CD4-positive, alpha-beta T cell treated with Interleukin-17A for 1 hour (primary cell): ENCODE measurements around the gene CFAP46.

Experiments used
- DNase-seq: peaks from one replicate; pipeline ENCODE4 v3.0.0-alpha.2; 2020

Gene CFAP46

DNA sequence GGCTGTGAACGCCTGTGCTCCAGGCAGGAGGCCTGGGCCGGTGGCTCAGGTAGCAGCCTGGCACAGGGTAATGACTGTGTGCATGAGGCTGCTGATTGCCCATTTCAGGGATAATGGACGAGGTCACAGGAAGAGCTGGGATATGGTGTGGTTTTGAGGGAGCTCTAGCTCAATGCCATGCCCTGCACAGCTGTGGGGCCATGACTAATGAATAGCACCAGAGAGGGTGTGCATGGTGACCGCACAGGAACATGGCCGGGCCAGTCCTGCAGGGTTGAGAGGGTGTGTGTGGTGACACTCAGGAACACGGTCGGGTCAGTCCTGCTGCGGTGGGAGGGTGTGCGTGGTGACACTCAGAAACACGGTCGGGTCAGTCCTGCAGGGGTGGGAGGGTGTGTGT is 178.3 kb downstream of the CFAP46 start:
- no peak for DNase-seq

GRCh38 chr10:132763545-132763944 is 178.8 kb downstream of the CFAP46 start:
- DNase-seq = no peak

DNA sequence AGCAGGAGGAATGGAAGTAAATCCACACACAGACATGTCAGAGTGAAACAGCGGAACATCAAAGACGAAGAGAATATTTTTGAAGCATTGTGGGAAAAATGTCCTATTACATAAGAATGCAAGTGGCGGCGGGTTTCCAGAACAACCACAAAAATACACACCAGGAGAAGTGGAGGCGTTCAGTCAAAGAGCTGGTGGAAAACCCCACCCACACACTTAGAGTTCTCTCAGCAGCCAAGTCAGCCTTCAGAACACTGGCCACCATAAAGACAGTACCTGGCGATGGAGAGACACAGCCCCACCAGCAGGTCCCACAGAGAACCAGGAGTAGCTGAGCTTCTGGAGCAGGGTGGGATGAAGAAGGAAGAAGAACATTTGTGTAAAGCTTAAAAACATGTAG is 180.1 kb downstream of the CFAP46 start:
- DNase-seq = no peak

DNA sequence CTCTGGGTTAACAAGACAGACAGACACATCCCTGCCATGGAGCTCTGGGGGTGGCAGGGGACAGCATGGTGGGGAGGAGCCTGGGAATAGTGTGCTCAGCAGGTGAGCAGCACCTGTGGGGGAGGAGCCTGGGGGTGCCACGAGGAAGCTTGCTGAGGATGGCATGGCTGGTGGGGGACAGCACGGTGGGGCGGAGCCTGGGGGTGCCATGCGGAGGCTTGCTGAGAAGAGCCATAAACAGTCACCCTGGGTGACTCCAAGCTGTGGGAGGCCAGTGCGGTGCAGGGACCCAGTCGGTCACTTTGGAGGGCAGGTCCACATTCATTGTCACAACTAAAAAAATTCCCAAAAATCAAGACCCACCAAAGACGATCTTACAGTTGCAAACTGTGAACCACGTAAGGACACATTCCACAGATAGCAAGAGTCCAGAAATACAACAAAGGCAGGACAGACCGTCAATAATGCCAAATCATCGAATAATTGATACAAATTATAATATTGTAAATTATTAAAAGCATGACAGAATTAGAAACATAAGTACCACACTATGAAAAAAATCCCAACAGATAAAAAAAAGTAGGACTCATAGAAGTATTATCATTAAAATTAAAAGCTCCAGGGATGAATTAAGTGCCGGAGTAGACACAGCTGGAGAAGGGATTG is 180.8 kb downstream of the CFAP46 start:
- DNase-seq = no peak

- DNase-seq = no peak
Observed at GRCh38 chr10:132758865-132759264, 183.5 kb downstream of the CFAP46 start.
